ENCODE data around the gene SMARCD3. TPM values are rescaled to one million over a fixed set of nuclear protein-coding genes. Genes with fewer than 3 reads are reported as not detected.
A peak's percentile ranks its signal among the peaks of the same experiment; 100 is the strongest.

The SMARCD3 gene
- total RNA-seq, 4 donors from 2014 or later = 2.5 to 11.6 (median 6.3) TPM

- no peak for TF ChIP-seq POLR2A (IDR thresholded peaks at IDR 0.05)
- no peak for TF ChIP-seq CTCF (IDR thresholded peaks at IDR 0.05)
- H3K9me3 ChIP-seq = no peaks in the 10 kb centered on the region
- no peak for DNase-seq
- H3K27ac ChIP-seq = no peak overlapping the region
- no peaks in the 10 kb centered on the region for H3K36me3 ChIP-seq
- H3K4me3 ChIP-seq = no peak overlapping the region
- WGBS, 2 donors = 10 to 54% methylated on average over 2 to 5 of the region's 9 CpGs
- intact Hi-C loops (cut with DNase I) = no loop called here
- H3K4me1 ChIP-seq = peaks cover 21 to 67% (median 25%) of the 10 kb centered on the region in 3 donors
- H3K27me3 ChIP-seq = peaks cover 0 to 22% (median 0%) of the 10 kb centered on the region in 4 donors
Measured at GRCh38 chr7:151273651-151274390, 25.3 kb upstream of the SMARCD3 start.

DNA sequence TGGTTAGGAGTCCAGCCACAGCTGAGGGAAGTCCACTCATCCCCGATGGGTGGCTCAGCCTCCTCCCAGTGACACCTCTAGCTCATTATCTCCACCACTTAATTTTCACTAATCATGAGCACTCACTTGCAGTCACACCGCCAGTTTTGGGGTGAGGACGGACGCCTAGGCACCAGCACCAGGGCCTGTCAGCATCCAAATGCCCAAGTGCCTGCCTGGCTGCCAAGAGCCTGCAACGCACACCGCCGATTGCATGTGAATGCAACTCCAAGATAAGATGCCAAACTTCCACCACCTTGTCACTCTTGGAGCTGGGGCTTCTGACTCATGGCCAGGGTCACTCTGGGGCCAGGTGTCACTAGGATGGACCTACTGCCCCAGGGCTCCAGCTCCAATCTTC is 24.4 kb upstream of the SMARCD3 start:
- 83% methylated on average over 1 of the region's 7 CpGs; no CpG with 5 or more reads in 1 of the 2 donors for WGBS, 2 donors
- H3K9me3 ChIP-seq = no peaks in the 10 kb centered on the region
- no peaks in the 10 kb centered on the region for H3K36me3 ChIP-seq
- peak overlapping the region in 2 of 4 donors; percentile 33 to 68 for H3K27ac ChIP-seq
- H3K4me3 ChIP-seq = no peak overlapping the region
- H3K4me1 ChIP-seq = peaks cover 21 to 66% (median 25%) of the 10 kb centered on the region in 3 donors
- peaks cover 0 to 19% (median 0%) of the 10 kb centered on the region in 4 donors for H3K27me3 ChIP-seq
- no peak for DNase-seq
- no peak for TF ChIP-seq CTCF (IDR thresholded peaks at IDR 0.05)
- TF ChIP-seq POLR2A (IDR thresholded peaks at IDR 0.05) = no peak
- intact Hi-C loops (cut with DNase I) = no loop called here

- Histone ChIP-seq H3K4me3 (no peak overlapping the region), H3K27ac (peak overlapping the region in 2 of 4 donors; percentile 33 to 68), H3K27me3 (peaks cover 0 to 15% (median 0%) of the 10 kb centered on the region in 4 donors), H3K4me1 (peaks cover 20 to 61% (median 24%) of the 10 kb centered on the region in 3 donors), H3K36me3 (no peaks in the 10 kb centered on the region), H3K9me3 (no peaks in the 10 kb centered on the region)
- no peak for TF ChIP-seq POLR2A (IDR thresholded peaks at IDR 0.05)
- TF ChIP-seq CTCF (IDR thresholded peaks at IDR 0.05) = no peak
- intact Hi-C loops (cut with DNase I) = no loop called here
- WGBS, 2 donors = 58 to 67% methylated on average over 6 to 9 of the region's 10 CpGs
- no peak for DNase-seq
Measured at GRCh38 chr7:151272405-151272804, 23.9 kb upstream of the SMARCD3 start.

DNA sequence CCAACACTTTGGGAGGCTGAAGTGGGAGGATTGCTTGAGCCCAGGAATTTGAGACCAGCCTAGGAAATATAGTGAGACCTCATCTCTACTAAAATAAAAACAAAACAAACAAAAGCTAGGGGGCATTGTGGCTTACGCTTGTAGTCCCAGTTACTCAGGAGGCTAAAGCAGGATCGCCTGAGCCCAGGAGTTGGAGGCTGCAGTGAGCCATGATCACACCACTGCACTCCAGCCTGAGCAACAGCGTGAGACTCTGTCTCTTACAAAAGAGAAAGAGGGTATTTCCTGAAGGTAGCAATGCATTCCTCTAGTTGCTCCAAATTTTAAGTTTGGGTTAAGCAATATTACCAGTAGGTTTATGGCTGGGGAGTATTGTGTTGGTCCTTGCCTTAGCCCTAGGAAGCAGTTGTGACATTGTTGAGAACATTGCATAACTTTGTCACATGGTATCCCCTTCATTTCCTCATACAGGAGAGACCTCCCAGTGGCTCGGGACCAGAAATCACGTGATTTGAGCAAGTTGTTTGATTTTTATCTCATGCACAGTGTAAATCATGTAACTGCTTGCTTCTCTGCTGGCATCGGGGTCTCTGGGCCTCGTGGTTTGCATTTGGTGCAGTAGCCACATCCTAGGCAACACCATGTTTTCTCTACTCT is 23.3 kb upstream of the SMARCD3 start:
- Histone ChIP-seq H3K27me3 (peaks cover 0 to 11% (median 0%) of the 10 kb centered on the region in 4 donors), H3K9me3 (no peaks in the 10 kb centered on the region), H3K4me3 (no peak overlapping the region), H3K4me1 (peaks cover 16 to 56% (median 19%) of the 10 kb centered on the region in 3 donors), H3K27ac (peak overlapping the region in 2 of 4 donors; percentile 54 to 68), H3K36me3 (no peaks in the 10 kb centered on the region)
- no peak for TF ChIP-seq POLR2A (IDR thresholded peaks at IDR 0.05)
- TF ChIP-seq CTCF (IDR thresholded peaks at IDR 0.05) = no peak
- DNase-seq = no peak
- intact Hi-C loops (cut with DNase I) = no loop called here
- 36 to 40% methylated on average over 7 of the region's 7 CpGs for WGBS, 2 donors

- DNase-seq = no peak
- Histone ChIP-seq H3K4me3 (no peak overlapping the region), H3K27ac (no peak overlapping the region), H3K9me3 (no peaks in the 10 kb centered on the region), H3K36me3 (no peaks in the 10 kb centered on the region), H3K27me3 (no peaks in the 10 kb centered on the region), H3K4me1 (peaks cover 4 to 33% (median 7%) of the 10 kb centered on the region in 3 donors)
- intact Hi-C loops (cut with DNase I) = no loop called here
- 87 to 92% methylated on average over 5 to 10 of the region's 10 CpGs for WGBS, 2 donors
- TF ChIP-seq POLR2A (IDR thresholded peaks at IDR 0.05) = no peak
- no peak for TF ChIP-seq CTCF (IDR thresholded peaks at IDR 0.05)
Measured at GRCh38 chr7:151269511-151269910, 21.0 kb upstream of the SMARCD3 start.
